ENCODE data around the gene AKT1. TPM values are rescaled to one million over a fixed set of nuclear protein-coding genes. Genes with fewer than 3 reads are reported as not detected.

AKT1 gene
- total RNA-seq, 3 donors from 2014 or later = 122 to 176 (median 128) TPM

- intact Hi-C loops (cut with DNase I, micrococcal nuclease) = no loop called here
- ATAC-seq = peak; percentile 68
- Histone ChIP-seq H3K4me1 (ENCODE audit: low read depth) (peaks cover 40% of the 10 kb centered on the region), H3K9me3 (no peaks in the 10 kb centered on the region), H3K36me3 (ENCODE audit: low read depth) (no peaks in the 10 kb centered on the region), H3K4me3 (no peak overlapping the region)
- peak; percentile 70 to 85 (median 80) for DNase-seq
- TF ChIP-seq CTCF (IDR thresholded peaks at IDR 0.05) = no peak
Measured at GRCh38 chr14:104795781-104796686, 486 bp upstream of the AKT1 start.

GRCh38 chr14:104794631-104794992, 936 bp downstream of the AKT1 start:
- TF ChIP-seq CTCF (IDR thresholded peaks at IDR 0.05) = no peak
- peak overlapping the region; percentile 67 for H3K4me3 ChIP-seq
- intact Hi-C loops (cut with DNase I, micrococcal nuclease) = no loop called here
- H3K4me1 ChIP-seq (ENCODE audit: low read depth) = peaks cover 40% of the 10 kb centered on the region
- DNase-seq = peak in 2 of 3 donors; percentile 46 to 60
- no peaks in the 10 kb centered on the region for H3K36me3 ChIP-seq (ENCODE audit: low read depth)
- no peaks in the 10 kb centered on the region for H3K9me3 ChIP-seq
- peak; percentile 39 for ATAC-seq

GRCh38 chr14:104794099-104794498, 1.4 kb downstream of the AKT1 start:
- TF ChIP-seq CTCF (IDR thresholded peaks at IDR 0.05) = no peak
- ATAC-seq = peak; percentile 31
- intact Hi-C loops (cut with DNase I, micrococcal nuclease) = no loop called here
- peak; percentile 65 to 83 (median 73) for DNase-seq
- Histone ChIP-seq H3K4me3 (peak overlapping the region; percentile 67), H3K4me1 (ENCODE audit: low read depth) (peaks cover 40% of the 10 kb centered on the region), H3K36me3 (ENCODE audit: low read depth) (no peaks in the 10 kb centered on the region), H3K9me3 (no peaks in the 10 kb centered on the region)

GRCh38 chr14:104793703-104793959, 1.9 kb downstream of the AKT1 start:
- intact Hi-C loops (cut with DNase I, micrococcal nuclease) = no loop called here
- peaks cover 40% of the 10 kb centered on the region for H3K4me1 ChIP-seq (ENCODE audit: low read depth)
- no peak for ATAC-seq

GRCh38 chr14:104792945-104793702, 2.4 kb downstream of the AKT1 start:
- no peak for TF ChIP-seq CTCF (IDR thresholded peaks at IDR 0.05)
- no peak overlapping the region for H3K4me3 ChIP-seq
- H3K9me3 ChIP-seq = no peaks in the 10 kb centered on the region
- DNase-seq (no peak), ATAC-seq (no peak)
- intact Hi-C loops (cut with DNase I, micrococcal nuclease) = no loop called here
- no peaks in the 10 kb centered on the region for H3K36me3 ChIP-seq (ENCODE audit: low read depth)
- peaks cover 37% of the 10 kb centered on the region for H3K4me1 ChIP-seq (ENCODE audit: low read depth)

More at GRCh38 chr14:104793703-104793959, 1.9 kb downstream of the AKT1 start:
- Histone ChIP-seq H3K36me3 (ENCODE audit: low read depth) (no peaks in the 10 kb centered on the region), H3K4me3 (no peak overlapping the region), H3K9me3 (no peaks in the 10 kb centered on the region)
- DNase-seq = no peak
- no peak for TF ChIP-seq CTCF (IDR thresholded peaks at IDR 0.05)
